ENCODE results near the gene CAP2.
"Not testable (repeated sequence)": the region's sequence is repeated elsewhere in the genome, so short reads cannot be mapped to it uniquely, and the experiment has no call there.

The CAP2 gene

DNA sequence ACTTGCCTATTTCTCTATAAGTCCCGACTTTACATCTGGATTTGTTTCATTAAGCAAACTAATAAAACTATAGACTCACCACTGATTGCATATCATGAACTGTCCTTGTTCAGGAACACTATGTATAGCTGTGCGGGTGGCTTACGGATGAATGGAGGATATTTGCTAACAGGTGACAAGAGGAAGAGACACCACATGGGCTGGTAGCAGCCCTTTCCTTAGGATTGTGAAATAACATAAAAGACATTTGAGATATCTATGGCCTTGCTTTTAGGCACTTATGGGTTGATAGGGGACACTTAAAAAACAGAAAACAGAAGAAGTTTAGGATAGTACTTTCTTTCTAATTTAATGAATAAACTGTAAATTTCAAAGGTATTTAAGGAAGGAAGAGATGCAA is 5.0 kb upstream of the CAP2 start:
- DNase-seq, result no peak
- Mint-ChIP-seq H3K4me3 (no peak overlapping the region), H3K4me1 (no peaks in the 10 kb centered on the region), H3K27ac (no peak overlapping the region), H3K9me3 (no peaks in the 10 kb centered on the region), H3K27me3 (peaks cover 16% of the 10 kb centered on the region), H3K36me3 (no peaks in the 10 kb centered on the region)
- CTCF ChIA-PET, result no interaction called here

DNA sequence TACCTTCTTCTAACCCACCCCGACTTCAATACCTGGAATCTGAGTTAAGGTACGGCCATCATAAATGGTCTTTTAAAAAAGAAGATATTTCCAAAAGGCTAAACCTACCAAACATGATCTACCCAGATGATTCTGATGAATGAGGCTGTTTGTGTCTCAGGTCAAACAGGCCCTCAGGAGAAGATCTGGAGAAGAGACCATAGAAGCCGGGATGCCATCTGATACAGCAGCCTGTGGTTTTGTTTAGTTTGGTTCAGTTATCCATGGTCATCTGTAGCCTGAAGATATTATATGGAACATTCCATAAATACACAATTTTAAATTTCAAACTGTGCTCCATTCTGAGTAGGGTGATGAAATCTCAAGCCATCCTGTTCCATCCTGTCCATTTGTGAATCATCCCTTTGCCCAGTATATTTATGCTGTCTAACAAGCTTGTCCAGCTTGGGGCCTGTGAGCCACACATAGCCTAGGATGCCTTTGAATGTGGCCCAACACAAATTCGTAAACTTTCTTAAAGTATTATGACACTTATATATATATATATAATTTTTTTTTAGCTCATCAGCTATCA is 4.0 kb upstream of the CAP2 start:
- Mint-ChIP-seq H3K27ac (no peak overlapping the region), H3K4me1 (peaks cover 4% of the 10 kb centered on the region), H3K27me3 (peaks cover 26% of the 10 kb centered on the region), H3K4me3 (no peak overlapping the region), H3K9me3 (no peaks in the 10 kb centered on the region), H3K36me3 (no peaks in the 10 kb centered on the region)
- DNase-seq, result no peak
- CTCF ChIA-PET, result no interaction called here

DNA sequence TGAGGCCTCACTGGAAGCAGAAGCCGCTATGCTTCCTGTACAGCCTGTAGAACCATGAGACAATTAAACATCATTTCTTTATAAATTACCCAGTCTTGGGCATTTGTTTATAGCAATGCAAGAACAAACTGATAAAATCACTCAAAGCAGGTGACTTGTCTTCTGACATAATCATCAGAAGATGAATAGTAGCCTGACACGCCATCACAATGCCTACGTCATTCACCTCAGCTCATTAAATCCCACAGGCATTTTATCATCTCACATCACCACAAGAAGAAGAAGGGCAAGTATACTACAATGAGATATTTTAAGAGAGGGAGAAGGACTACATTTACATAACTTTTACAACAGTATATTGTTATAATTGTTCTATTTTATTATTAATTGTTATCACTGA is 3.1 kb upstream of the CAP2 start:
- no peak overlapping the region for H3K27ac Mint-ChIP-seq
- no peak for DNase-seq
- H3K9me3 Mint-ChIP-seq, result no peaks in the 10 kb centered on the region
- peaks cover 34% of the 10 kb centered on the region for H3K27me3 Mint-ChIP-seq
- H3K36me3 Mint-ChIP-seq, result no peaks in the 10 kb centered on the region
- CTCF ChIA-PET, result no interaction called here
- peaks cover 4% of the 10 kb centered on the region for H3K4me1 Mint-ChIP-seq
- no peak overlapping the region for H3K4me3 Mint-ChIP-seq

DNA sequence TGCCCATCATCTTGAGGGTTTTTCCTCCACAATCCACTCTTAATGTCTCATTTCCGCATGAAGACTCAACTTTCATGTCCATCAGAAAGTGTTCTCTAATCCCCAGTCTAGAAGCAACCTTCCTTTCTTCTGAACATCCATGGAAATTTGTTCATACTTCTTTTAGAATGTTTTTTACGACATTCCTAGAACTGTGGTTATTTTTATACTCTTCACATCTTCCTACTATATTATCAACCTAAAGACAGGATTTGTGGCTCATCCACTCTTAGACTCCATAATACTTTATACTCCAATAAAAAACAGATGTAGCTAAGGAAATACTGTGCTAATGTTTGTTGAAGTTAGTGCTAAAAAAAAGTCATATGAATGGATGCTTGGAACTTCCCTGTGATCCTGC is 1.4 kb upstream of the CAP2 start:
- Mint-ChIP-seq H3K4me3 (no peak overlapping the region), H3K27me3 (peaks cover 35% of the 10 kb centered on the region), H3K4me1 (peaks cover 4% of the 10 kb centered on the region), H3K36me3 (no peaks in the 10 kb centered on the region), H3K27ac (no peak overlapping the region), H3K9me3 (no peaks in the 10 kb centered on the region)
- CTCF ChIA-PET, result no interaction called here
- DNase-seq, result no peak

DNA sequence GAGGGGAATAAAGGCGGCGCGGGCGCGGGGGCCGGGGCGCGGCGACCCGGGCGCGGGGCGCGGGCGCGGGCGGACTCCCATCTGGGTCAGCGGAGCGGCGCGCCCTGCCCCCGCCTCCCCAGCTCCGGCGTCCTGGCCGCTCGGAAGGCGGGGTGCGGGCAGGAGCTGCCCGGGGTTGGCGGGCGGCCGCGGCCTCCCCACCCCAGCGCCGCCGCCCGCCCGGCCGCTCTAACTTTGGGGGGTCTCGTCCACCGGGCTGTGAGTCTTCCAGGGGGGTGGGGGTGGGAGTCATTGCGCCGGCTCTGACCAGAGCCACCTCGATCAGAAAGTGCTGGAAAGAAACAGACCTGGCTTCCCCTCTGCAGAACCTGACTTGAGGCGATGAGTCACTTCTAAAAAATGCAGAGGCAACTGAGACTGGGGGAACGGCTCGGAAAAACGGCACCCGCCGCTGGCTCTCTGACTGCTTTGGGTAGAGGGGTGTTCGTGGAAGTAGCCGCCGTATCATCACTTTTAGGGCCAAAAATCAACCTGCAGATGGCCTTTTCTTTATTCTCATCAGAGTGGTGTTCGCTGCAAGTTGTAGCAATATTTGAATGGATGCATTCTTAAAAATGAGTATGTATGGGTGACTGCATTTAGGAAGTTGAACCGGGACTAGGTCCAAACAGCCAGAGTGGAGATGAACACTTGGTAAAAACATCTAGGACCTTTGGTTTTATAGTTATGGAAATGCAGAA is 667 bp downstream of the CAP2 start:
- CTCF ChIA-PET, result no interaction called here
- Mint-ChIP-seq H3K9me3 (no peaks in the 10 kb centered on the region), H3K4me1 (peaks cover 4% of the 10 kb centered on the region), H3K27me3 (peaks cover 37% of the 10 kb centered on the region), H3K4me3 (peak overlapping the region; percentile 19), H3K27ac (no peak overlapping the region), H3K36me3 (no peaks in the 10 kb centered on the region)
- no peak for DNase-seq

DNA sequence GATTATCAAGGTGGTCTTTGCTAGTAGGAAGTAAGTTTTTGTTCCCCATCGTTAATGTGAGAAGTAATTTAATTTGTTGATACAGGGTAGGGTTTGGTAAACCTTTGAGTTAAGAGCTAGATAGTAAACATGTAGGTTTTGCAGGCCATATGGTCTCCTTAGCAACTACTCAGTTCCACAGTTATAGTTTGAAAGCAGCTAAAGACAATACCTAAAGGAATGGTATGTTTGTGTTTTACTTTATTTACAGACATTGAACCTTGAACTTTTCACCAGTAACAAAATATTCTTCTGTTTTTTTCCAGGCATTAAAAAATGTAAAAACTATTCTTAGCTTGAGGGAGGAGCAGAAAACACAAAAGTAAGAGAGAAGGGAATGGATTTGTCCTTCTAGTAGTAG is 1.7 kb downstream of the CAP2 start:
- Mint-ChIP-seq H3K4me1 (peaks cover 4% of the 10 kb centered on the region), H3K27me3 (peaks cover 37% of the 10 kb centered on the region), H3K4me3 (no peak overlapping the region), H3K9me3 (no peaks in the 10 kb centered on the region), H3K27ac (no peak overlapping the region), H3K36me3 (no peaks in the 10 kb centered on the region)
- DNase-seq, result no peak
- CTCF ChIA-PET, result no interaction called here

DNA sequence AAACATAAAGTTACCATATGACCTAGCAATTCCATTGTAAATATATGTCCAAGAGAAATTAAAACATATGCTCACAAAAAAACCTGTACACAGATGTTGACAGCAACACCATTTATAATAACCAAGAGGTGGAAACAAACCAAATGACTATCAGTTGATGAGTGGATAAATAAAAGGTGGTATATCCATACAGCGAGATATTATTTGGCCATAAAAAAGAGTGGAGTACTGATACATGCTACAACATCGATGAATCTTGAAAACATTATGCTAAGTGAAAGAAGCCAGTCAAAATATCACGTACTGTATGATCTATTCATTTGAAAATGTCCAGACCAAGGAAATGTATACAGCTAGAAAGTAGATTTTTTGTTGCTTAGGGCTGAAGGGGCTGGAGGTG is 2.9 kb downstream of the CAP2 start:
- CTCF ChIA-PET, result no interaction called here
- H3K27ac Mint-ChIP-seq, result no peak overlapping the region
- peaks cover 4% of the 10 kb centered on the region for H3K4me1 Mint-ChIP-seq
- no peak overlapping the region for H3K4me3 Mint-ChIP-seq
- DNase-seq, result no peak
- H3K36me3 Mint-ChIP-seq, result no peaks in the 10 kb centered on the region
- H3K9me3 Mint-ChIP-seq, result no peaks in the 10 kb centered on the region
- peaks cover 33% of the 10 kb centered on the region for H3K27me3 Mint-ChIP-seq

DNA sequence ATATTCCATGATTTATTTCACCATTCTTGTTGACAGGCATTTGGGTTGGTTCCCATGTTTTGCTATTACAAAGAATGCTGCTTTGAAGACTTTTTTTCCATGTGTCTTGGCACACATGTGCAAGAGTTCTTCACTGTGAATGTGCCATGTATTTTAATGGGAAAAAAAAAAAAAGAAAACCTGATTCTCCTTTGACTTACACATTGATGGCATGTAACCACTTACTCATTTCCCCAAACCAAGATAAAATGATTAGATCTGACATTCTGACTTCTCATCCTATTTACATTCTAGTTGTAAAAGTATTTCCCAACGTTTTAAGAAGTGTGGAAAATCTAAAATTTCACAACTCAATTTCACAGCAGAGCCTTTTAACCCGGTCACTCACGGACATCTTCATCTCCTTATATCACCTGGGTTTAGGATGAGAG is 4.4 kb downstream of the CAP2 start:
- DNase-seq, result no peak
- H3K4me1 Mint-ChIP-seq, result peaks cover 4% of the 10 kb centered on the region
- H3K27me3 Mint-ChIP-seq, result peaks cover 26% of the 10 kb centered on the region
- no peak overlapping the region for H3K27ac Mint-ChIP-seq
- no peak overlapping the region for H3K4me3 Mint-ChIP-seq
- H3K9me3 Mint-ChIP-seq, result no peaks in the 10 kb centered on the region
- CTCF ChIA-PET, result no interaction called here
- no peaks in the 10 kb centered on the region for H3K36me3 Mint-ChIP-seq

DNA sequence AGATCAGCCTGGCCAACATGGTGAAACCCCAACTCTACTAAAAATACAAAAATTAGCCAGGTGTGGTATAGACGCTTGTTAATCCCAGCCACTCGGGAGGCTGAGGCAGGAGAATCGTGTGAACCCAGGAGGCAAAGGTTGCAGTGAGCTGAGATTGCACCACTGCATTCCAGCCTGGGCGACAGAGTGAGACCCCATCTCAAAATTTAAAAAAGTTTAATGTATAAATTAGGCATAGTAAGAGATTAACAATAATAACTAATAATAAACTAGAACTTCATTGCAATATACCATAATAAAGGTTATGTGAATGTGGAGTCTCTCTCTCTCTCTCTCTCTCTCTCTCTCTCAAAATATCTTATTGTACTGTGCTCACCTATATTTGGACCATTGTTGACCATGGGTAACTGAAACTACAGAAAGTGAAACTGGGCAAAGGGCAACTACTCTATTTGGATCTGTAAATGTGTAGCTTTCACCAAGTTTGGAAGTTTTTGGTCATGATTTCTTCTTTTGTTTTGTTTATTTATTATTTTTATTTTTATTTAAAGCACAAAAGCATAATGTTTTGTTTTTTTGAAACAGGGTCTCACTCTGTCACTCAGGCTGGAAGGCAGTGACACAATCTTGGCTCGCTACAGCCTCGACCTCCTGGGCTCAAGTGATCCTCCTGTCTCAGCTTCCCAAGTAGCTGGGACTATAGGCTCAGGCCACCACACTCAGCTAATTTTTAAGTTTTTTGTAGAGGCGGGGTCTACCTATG is 12.0 kb downstream of the CAP2 start:
- H3K9me3 Mint-ChIP-seq, H3K27me3 Mint-ChIP-seq, CTCF ChIA-PET, H3K4me1 Mint-ChIP-seq, H3K4me3 Mint-ChIP-seq, DNase-seq, H3K36me3 Mint-ChIP-seq, H3K27ac Mint-ChIP-seq: not testable (repeated sequence)

DNA sequence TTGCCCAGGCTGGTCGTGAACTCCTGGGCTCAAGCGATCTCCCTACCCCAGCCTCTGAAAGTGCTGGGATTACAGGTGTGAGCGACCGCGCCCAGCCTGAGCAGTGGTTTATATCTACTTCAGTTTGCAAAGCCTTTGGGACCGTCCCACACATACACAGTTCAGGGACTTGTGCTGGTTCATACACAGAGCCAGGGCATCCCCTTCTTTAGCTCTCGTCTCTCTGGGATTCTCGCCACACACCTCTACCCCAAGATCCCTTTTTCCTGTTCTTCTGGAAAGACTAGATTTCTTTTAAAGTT is 12.5 kb downstream of the CAP2 start:
- H3K36me3 Mint-ChIP-seq, result no peaks in the 10 kb centered on the region
- CTCF ChIA-PET, result no interaction called here
- H3K27me3 Mint-ChIP-seq, result no peaks in the 10 kb centered on the region
- H3K4me1 Mint-ChIP-seq, result no peaks in the 10 kb centered on the region
- no peaks in the 10 kb centered on the region for H3K9me3 Mint-ChIP-seq
- H3K4me3 Mint-ChIP-seq, result no peak overlapping the region
- DNase-seq, result no peak
- H3K27ac Mint-ChIP-seq, result no peak overlapping the region

DNA sequence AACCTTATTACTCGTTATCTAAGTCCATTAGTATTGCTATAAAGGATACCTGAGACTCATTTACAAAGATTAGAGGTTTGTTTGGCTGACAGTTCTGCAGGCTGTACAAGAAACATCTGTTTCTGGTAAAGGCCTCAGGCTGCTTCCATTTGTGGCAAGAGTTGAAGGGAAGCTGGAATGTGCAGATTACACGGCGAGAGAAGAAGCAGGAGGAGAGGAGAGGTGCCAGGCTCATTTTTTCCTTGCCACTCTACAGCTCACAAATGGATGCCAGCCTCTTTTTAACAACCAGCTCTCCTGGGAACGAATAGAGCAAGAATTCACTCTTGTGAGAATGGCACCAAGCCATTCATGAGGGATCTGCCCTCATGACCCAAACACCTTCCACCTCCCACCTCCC is 14.7 kb downstream of the CAP2 start:
- CTCF ChIA-PET, result no interaction called here
- H3K9me3 Mint-ChIP-seq, result peaks cover 2% of the 10 kb centered on the region
- H3K4me1 Mint-ChIP-seq, result no peaks in the 10 kb centered on the region
- no peak overlapping the region for H3K27ac Mint-ChIP-seq
- DNase-seq, result no peak
- no peak overlapping the region for H3K4me3 Mint-ChIP-seq
- no peaks in the 10 kb centered on the region for H3K36me3 Mint-ChIP-seq
- H3K27me3 Mint-ChIP-seq, result no peaks in the 10 kb centered on the region

DNA sequence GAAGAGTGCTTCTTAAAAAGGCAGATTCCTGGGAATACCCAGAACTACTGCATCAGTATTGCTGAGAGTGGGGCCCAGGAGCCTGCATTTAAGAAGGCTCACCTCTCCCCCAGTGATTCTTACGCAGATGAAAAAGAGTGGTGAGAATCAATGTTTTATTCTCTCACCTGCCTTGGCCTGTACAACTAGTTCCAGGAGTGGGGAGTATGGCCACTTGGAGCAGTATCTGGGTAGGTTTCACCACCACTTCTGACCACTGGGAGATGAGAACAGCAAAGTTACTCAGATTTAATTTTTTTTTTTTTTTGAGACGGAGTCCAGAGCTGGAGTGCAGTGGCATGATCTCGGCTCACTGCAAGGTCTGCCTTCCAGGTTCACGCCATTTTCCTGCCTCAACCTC is 16.9 kb downstream of the CAP2 start:
- Mint-ChIP-seq H3K4me3 (no peak overlapping the region), H3K4me1 (no peaks in the 10 kb centered on the region), H3K27me3 (no peaks in the 10 kb centered on the region), H3K27ac (no peak overlapping the region), H3K9me3 (peaks cover 2% of the 10 kb centered on the region), H3K36me3 (no peaks in the 10 kb centered on the region)
- no peak for DNase-seq
- CTCF ChIA-PET, result no interaction called here

DNA sequence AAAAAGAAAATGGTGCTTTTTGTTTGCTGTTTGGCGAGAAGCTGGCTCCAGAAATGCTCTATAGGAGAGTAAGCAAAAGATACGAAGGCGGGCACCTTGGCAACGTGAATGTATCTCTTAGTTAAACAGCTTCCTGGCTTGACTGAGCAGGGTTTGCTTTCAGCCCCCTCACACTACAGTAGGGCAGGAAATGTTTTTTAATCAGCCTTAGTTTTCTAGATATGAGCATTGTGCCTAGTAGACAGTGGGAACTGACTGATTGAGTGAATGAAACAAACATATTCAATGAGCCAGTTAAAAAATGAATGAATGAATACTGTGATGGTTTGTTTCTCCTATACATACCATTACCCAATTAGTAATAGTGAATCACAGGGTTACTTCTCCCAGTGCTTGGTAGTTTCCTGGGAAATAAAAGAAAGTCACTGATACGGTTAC is 19.9 kb downstream of the CAP2 start:
- no peaks in the 10 kb centered on the region for H3K36me3 Mint-ChIP-seq
- no peak overlapping the region for H3K27ac Mint-ChIP-seq
- H3K4me1 Mint-ChIP-seq, result no peaks in the 10 kb centered on the region
- no peak for DNase-seq
- H3K4me3 Mint-ChIP-seq, result no peak overlapping the region
- peaks cover 2% of the 10 kb centered on the region for H3K9me3 Mint-ChIP-seq
- peaks cover 3% of the 10 kb centered on the region for H3K27me3 Mint-ChIP-seq
- CTCF ChIA-PET, result no interaction called here

DNA sequence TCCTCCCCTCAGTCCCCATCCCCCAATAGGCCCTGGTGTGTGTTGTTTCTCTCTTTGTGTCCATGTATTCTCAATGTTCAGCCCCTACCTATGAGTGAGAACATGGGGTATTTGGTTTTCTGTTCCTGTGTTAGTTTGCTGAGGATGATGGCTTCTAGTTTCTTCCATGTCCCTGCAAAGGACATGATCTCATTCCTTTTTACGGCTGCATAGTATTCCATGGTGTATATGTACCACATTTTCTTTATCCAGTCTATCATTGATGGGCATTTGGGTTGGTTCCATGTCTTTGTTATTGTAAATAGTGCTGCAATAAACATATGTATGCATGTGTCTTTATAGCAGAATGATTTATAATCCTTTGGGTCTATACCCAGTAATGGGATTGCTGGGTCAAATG is 21.0 kb downstream of the CAP2 start:
- H3K36me3 Mint-ChIP-seq, H3K4me1 Mint-ChIP-seq, H3K4me3 Mint-ChIP-seq, H3K27me3 Mint-ChIP-seq, CTCF ChIA-PET, DNase-seq, H3K9me3 Mint-ChIP-seq, H3K27ac Mint-ChIP-seq: not testable (repeated sequence)

DNA sequence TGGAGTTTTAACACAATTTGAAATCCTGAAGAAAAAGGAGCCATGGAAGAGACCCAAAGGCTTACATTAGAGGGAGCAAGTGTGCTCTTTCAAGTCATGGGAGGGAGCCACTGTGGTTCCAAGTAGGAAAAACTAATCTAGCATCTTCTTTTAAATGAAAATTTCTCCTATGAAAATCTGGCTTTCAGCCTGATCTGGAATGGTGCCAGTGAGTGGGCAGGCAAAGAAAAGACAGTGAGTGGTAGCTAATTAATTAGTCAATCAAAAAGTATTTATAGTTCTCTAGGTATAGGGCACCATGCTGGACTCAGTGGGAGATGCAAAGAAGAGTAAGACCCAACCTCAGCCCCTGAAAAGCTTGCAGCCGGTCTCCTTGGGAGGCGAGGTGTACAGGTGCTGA is 21.9 kb downstream of the CAP2 start:
- peaks cover 3% of the 10 kb centered on the region for H3K27me3 Mint-ChIP-seq
- no peak overlapping the region for H3K4me3 Mint-ChIP-seq
- H3K4me1 Mint-ChIP-seq, result no peaks in the 10 kb centered on the region
- CTCF ChIA-PET, result no interaction called here
- peaks cover 2% of the 10 kb centered on the region for H3K9me3 Mint-ChIP-seq
- no peak for DNase-seq
- H3K27ac Mint-ChIP-seq, result no peak overlapping the region
- H3K36me3 Mint-ChIP-seq, result no peaks in the 10 kb centered on the region

Data from activated naive CD4-positive, alpha-beta T cell treated with anti-CD3 and anti-CD28 coated beads, Interleukin-2, amount 10 ng/mL, durations not matched to agents 7 days and 5 days (primary cell).